Dedifferentiated amniotic fluid mesenchymal stem cell (primary cell): ENCODE data around the gene IL1RL2.

Experiments used
- DNase-seq: peaks from one replicate; pipeline ENCODE4 v3.0.0-alpha.2; 2016; ENCODE audit errors: extremely low spot score

The IL1RL2 gene

GRCh38 chr2:102186791-102187495 lies at the start of gene IL1RL2:
Gene IL1RL2, plus strand, starts transcription at chr2:102187023. Its CDS starts 845 bp downstream, at chr2:102187868.
- DNase-seq = no peak

GRCh38 chr2:102137138-102137537 lies 49.7 kb upstream of the IL1RL2 start:
- DNase-seq = no peak

- DNase-seq = no peak
Measured at GRCh38 chr2:102138331-102138730, 48.5 kb upstream of the IL1RL2 start.

- DNase-seq = no peak
Measured at GRCh38 chr2:102139851-102140250, 47.0 kb upstream of the IL1RL2 start.

GRCh38 chr2:102140377-102140776 lies 46.4 kb upstream of the IL1RL2 start:
- DNase-seq = no peak

- DNase-seq = peak; percentile 48
Measured at GRCh38 chr2:102141011-102141943, 45.5 kb upstream of the IL1RL2 start.

- peak; percentile 55 for DNase-seq
Measured at GRCh38 chr2:102141970-102142828, 44.6 kb upstream of the IL1RL2 start, which contains the start of gene IL1R1. Gene IL1R1, plus strand, starts transcription at chr2:102142746. Its CDS starts 14,979 bp downstream, at chr2:102157725.

- no peak for DNase-seq
Measured at GRCh38 chr2:102142829-102143449, 43.9 kb upstream of the IL1RL2 start.

GRCh38 chr2:102143450-102143985 lies 43.3 kb upstream of the IL1RL2 start:
- no peak for DNase-seq

GRCh38 chr2:102144128-102144527 lies 42.7 kb upstream of the IL1RL2 start:
- DNase-seq = no peak

GRCh38 chr2:102145107-102145506 lies 41.7 kb upstream of the IL1RL2 start:
- no peak for DNase-seq

- no peak for DNase-seq
Measured at GRCh38 chr2:102145934-102146333, 40.9 kb upstream of the IL1RL2 start.

GRCh38 chr2:102147935-102148334 lies 38.9 kb upstream of the IL1RL2 start:
- no peak for DNase-seq

- no peak for DNase-seq
Measured at GRCh38 chr2:102149243-102149642, 37.6 kb upstream of the IL1RL2 start.

- no peak for DNase-seq
Measured at GRCh38 chr2:102149644-102150455, 37.0 kb upstream of the IL1RL2 start.

GRCh38 chr2:102154364-102154763 lies 32.5 kb upstream of the IL1RL2 start:
- DNase-seq = no peak

- DNase-seq = no peak
Measured at GRCh38 chr2:102154946-102155702, 31.7 kb upstream of the IL1RL2 start.

- no peak for DNase-seq
Measured at GRCh38 chr2:102155703-102156515, 30.9 kb upstream of the IL1RL2 start.
